IMR-90 (cell line): ENCODE data around the gene ADORA2A. TPM values are rescaled to one million over a fixed set of nuclear protein-coding genes. Genes with fewer than 3 reads are reported as not detected.

ENCODE experiments used
- ATAC-seq: fragments of 200-7000 bp; cut with Tn5 transposase; 2 replicates; pipeline ENCODE4 v1.9.1; 2020; ENCODE audit warnings: low read depth, mild to moderate bottlenecking, moderate library complexity
- BruUV-seq: library from RNA; stranded (reverse); fragments of 400-500 nt; replicated peaks from 2 replicates; lab custom pipeline; 2021; lab: Mats Ljungman, UMichigan
- CTCF ChIA-PET: fragments of 300-600 bp; formaldehyde crosslinking; extraction: SDS; loops from one replicate; lab custom pipeline; 2021; ENCODE audit warnings: antibody characterized with exemption; lab: Yijun Ruan, JAX
- POLR2A ChIA-PET: fragments of 300-600 bp; sonication (Branson Sonifier 250); formaldehyde crosslinking; loops from one replicate; lab custom pipeline; 2022; ENCODE audit warnings: antibody characterized with exemption; ENCODE audit not compliant: unreplicated experiment; lab: Charles Lee
- DNase-seq: peaks from one replicate; pipeline ENCODE4 v3.0.0; 2013
- H2AFZ ChIP-seq: replicated peaks from 2 replicates; pipeline ENCODE3; 2013; ENCODE audit warnings: low read length, mild to moderate bottlenecking; ENCODE audit not compliant: poor library complexity
- H2AK5ac ChIP-seq: 2 replicates; pipeline ENCODE4 v1.6.1; 2013; ENCODE audit warnings: low read depth, low read length, inconsistent platforms
- H2AK9ac ChIP-seq: replicated peaks from 2 replicates; pipeline ENCODE3; 2013; ENCODE audit warnings: mild to moderate bottlenecking, low read depth, low read length, moderate library complexity; ENCODE audit not compliant: poor library complexity
- H2BK120ac ChIP-seq: 2 replicates; pipeline ENCODE4 v1.6.1; 2013; ENCODE audit warnings: low read depth, low read length, inconsistent platforms
- H2BK15ac ChIP-seq: 3 replicates; pipeline ENCODE4 v1.6.1; 2013; ENCODE audit warnings: low read depth, low read length, inconsistent platforms
- H2BK20ac ChIP-seq: 2 replicates; pipeline ENCODE4 v1.6.1; 2013; ENCODE audit warnings: low read depth, mild to moderate bottlenecking, inconsistent platforms, low read length, moderate library complexity
- H2BK5ac ChIP-seq: 2 replicates; pipeline ENCODE4 v1.6.1; 2013; ENCODE audit warnings: mild to moderate bottlenecking, low read depth, low read length, inconsistent platforms; ENCODE audit not compliant: poor library complexity, severe bottlenecking
- H3K14ac ChIP-seq: replicated peaks from 2 replicates; pipeline ENCODE4 v1.6.1; 2013; ENCODE audit warnings: low read depth, low read length, inconsistent platforms
- H3K18ac ChIP-seq: 2 replicates; pipeline ENCODE4 v1.6.1; 2013; ENCODE audit warnings: low read depth, low read length, control low read depth
- H3K23ac ChIP-seq: 2 replicates; pipeline ENCODE4 v1.6.1; 2013; ENCODE audit warnings: low read depth, low read length, inconsistent platforms
- H3K27ac ChIP-seq: 2 replicates; pipeline ENCODE4 v1.5.1; 2013; ENCODE audit warnings: mild to moderate bottlenecking, control low read depth, low read length; ENCODE audit not compliant: insufficient read depth
- H3K27me3 ChIP-seq: 2 replicates; pipeline ENCODE4 v1.6.1; 2013; ENCODE audit warnings: low read length; ENCODE audit not compliant: control insufficient read depth, insufficient read depth
- H3K36me3 ChIP-seq: 2 replicates; pipeline ENCODE4 v1.6.1; 2013; ENCODE audit warnings: low read length, mixed read lengths; ENCODE audit not compliant: control insufficient read depth, insufficient read depth
- H3K4ac ChIP-seq: 2 replicates; pipeline ENCODE4 v1.6.1; 2013; ENCODE audit warnings: low read depth, low read length, inconsistent platforms
- H3K4me1 ChIP-seq: 2 replicates; pipeline ENCODE4 v1.6.1; 2013; ENCODE audit warnings: low read length, mixed read lengths; ENCODE audit not compliant: control insufficient read depth, insufficient read depth
- H3K4me2 ChIP-seq: 2 replicates; pipeline ENCODE4 v1.6.1; 2013; ENCODE audit warnings: low read depth, mild to moderate bottlenecking, control low read depth, low read length, moderate library complexity
- H3K4me3 ChIP-seq: 2 replicates; pipeline ENCODE4 v1.5.1; 2013; ENCODE audit warnings: low read depth, mild to moderate bottlenecking, control low read depth, low read length, moderate library complexity; ENCODE audit not compliant: insufficient read depth
- H3K56ac ChIP-seq: 2 replicates; pipeline ENCODE4 v1.6.1; 2013; ENCODE audit warnings: low read length, inconsistent platforms; ENCODE audit not compliant: insufficient read depth; ENCODE audit errors: extremely low read depth
- H3K79me1 ChIP-seq, 2 experiments: 2 replicates each; pipeline ENCODE4 v1.6.1; 2013; ENCODE audit warnings: low read length in 2 of 2, inconsistent platforms in 1 of 2, low read depth in 1 of 2
- H3K9ac ChIP-seq: 2 replicates; pipeline ENCODE4 v1.6.1; 2013; ENCODE audit warnings: low read depth, low read length, control low read depth
- H3K9me1 ChIP-seq: 2 replicates; pipeline ENCODE4 v1.6.1; 2013; ENCODE audit warnings: low read length, inconsistent platforms; ENCODE audit not compliant: insufficient read depth
- H3K9me3 ChIP-seq: 2 replicates; pipeline ENCODE4 v1.6.1; 2013; ENCODE audit warnings: low read length; ENCODE audit not compliant: control insufficient read depth, insufficient read depth
- H4K20me1 ChIP-seq: 2 replicates; pipeline ENCODE4 v1.6.1; 2013; ENCODE audit warnings: low read length, inconsistent platforms; ENCODE audit not compliant: insufficient read depth
- H4K5ac ChIP-seq: 2 replicates; pipeline ENCODE4 v1.6.1; 2013; ENCODE audit warnings: mild to moderate bottlenecking, low read depth, low read length, control low read depth
- H4K8ac ChIP-seq, 2 experiments: 2 replicates each; pipeline ENCODE4 v1.6.1; 2013; ENCODE audit warnings: low read depth in 2 of 2, low read length in 2 of 2, control low read depth in 1 of 2, inconsistent platforms in 1 of 2
- H4K91ac ChIP-seq: 2 replicates; pipeline ENCODE4 v1.6.1; 2013; ENCODE audit warnings: low read depth, low read length, inconsistent platforms; ENCODE audit not compliant: insufficient read depth
- BHLHE40 ChIP-seq: fragments of 150-350 bp; IDR thresholded peaks from 2 replicates; pipeline ENCODE4 v1.6.1; 2016; ENCODE audit warnings: mild to moderate bottlenecking, low read depth, low read length
- CEBPB ChIP-seq: IDR thresholded peaks from 2 replicates; pipeline ENCODE4 v1.6.1; 2012; ENCODE audit warnings: low read depth, low read length, improper control_type of control experiment
- CHD1 ChIP-seq: IDR thresholded peaks from 2 replicates; pipeline ENCODE4 v1.6.1; 2012; ENCODE audit warnings: low read depth, low read length, improper control_type of control experiment
- ELK1 ChIP-seq: fragments of 150-350 bp; IDR thresholded peaks from 2 replicates; pipeline ENCODE4 v1.6.1; 2016; ENCODE audit warnings: low read depth, mild to moderate bottlenecking, low read length, moderate library complexity, borderline replicate concordance
- FOS ChIP-seq: fragments of 150-350 bp; IDR thresholded peaks from 2 replicates; pipeline ENCODE4 v1.6.1; 2016; ENCODE audit warnings: low read depth, low read length
- NFE2L2 ChIP-seq: fragments of 150-350 bp; IDR thresholded peaks from 2 replicates; pipeline ENCODE4 v1.6.1; 2016; ENCODE audit warnings: low read depth, mild to moderate bottlenecking, low read length
- POLR2A ChIP-seq: IDR thresholded peaks from 2 replicates; pipeline ENCODE4 v1.6.1; 2012; ENCODE audit warnings: mild to moderate bottlenecking, low read depth, low read length
- RAD21 ChIP-seq: IDR thresholded peaks from 2 replicates; pipeline ENCODE4 v1.6.1; 2012; ENCODE audit warnings: low read length, improper control_type of control experiment
- SMC3 ChIP-seq: fragments of 150-350 bp; IDR thresholded peaks from 2 replicates; pipeline ENCODE4 v1.6.1; 2016; ENCODE audit warnings: low read depth, mild to moderate bottlenecking, antibody characterized with exemption, low read length, moderate library complexity
- WGBS, 2 experiments: methylation state at CpG; one replicate each; pipeline versions ENCODE4 v1.1.5 to v1.1.7; 2013; ENCODE audit warnings: missing lambda C conversion rate in 2 of 2; ENCODE audit not compliant: insufficient read length in 1 of 2; ENCODE audit errors: extremely low coverage in 2 of 2; 5-methylcytosine and 5-hydroxymethylcytosine counted together
- dilution Hi-C: fragments of 300-500 bp; cut with HindIII; formaldehyde crosslinking; loops from one replicate; pipeline ENCODE4 v1.14.3; 2018; ENCODE audit warnings: low sequenced_read_pairs; ENCODE audit not compliant: unreplicated experiment
- in situ Hi-C: fragments of 300-500 bp; cut with MboI; formaldehyde crosslinking; loops from 3 replicates; pipeline ENCODE4 v1.14.3; 2019; ENCODE audit warnings: low sequenced_read_pairs, inconsistent platforms, mixed read lengths
- intact Hi-C: fragments of 100-400 bp; cut with micrococcal nuclease; formaldehyde crosslinking; loops from 2 replicates; pipeline ENCODE4 v1.10.0; 2022
- polyA plus RNA-seq, 3 experiments: library from polyadenylated mRNA; depleted of rRNA; stranded (reverse); fragments of >200 nt; gene quantifications; 2 replicates each; pipeline ENCODE4 v1.2.3, GENCODE V29; 2012; ENCODE audit warnings: low replicate concordance in 1 of 3
- total RNA-seq: library from RNA; depleted of rRNA; stranded (reverse); fragments of >200 nt; gene quantifications from 2 replicates; pipeline ENCODE4 v1.2.3, GENCODE V29; 2012

The ADORA2A gene
- total and polyA plus RNA-seq, 2 of the 4 experiments (the other 2 are of a cell fraction): 0.36 to 1.1 TPM

DNA sequence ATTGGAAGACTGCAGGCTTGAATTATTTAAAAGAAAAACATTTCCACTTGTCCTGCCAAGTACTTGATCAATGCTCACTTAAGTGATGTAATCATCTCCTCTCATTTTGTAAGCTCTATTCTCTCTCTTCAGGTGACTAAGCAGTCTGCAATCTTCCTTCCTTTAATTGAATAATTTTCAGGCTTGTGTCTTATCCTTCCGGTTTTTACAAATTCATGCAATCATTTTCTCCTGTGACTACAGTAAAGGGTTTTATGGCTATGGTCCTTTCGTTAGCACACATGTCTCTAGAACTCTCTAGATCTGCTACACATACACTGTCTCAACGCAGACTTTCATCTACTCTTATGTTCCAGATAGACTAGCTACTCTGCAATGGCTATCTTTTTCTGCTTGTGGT lies 55.2 kb downstream of the ADORA2A start:
- no peaks in the 10 kb centered on the region for H3K79me1 ChIP-seq
- in situ Hi-C loops (no loop called here), dilution Hi-C loops (no loop called here), intact Hi-C loops (no loop called here)
- peaks cover 2% of the 10 kb centered on the region; the same call in 1 of the 2 replicates for H3K4me1 ChIP-seq
- TF ChIP-seq SMC3 (no peak), CHD1 (no peak), BHLHE40 (no peak), ELK1 (no peak), POLR2A (no peak), NFE2L2 (peak; percentile 8; the same call in 1 of the 2 replicates), CEBPB (peak; percentile 91), FOS (peak; percentile 72; the same call in 1 of the 2 replicates), RAD21 (no peak)
- no peak overlapping the region for H3K4me3 ChIP-seq
- no peak overlapping the region for H2AK5ac ChIP-seq
- peaks cover 9% of the 10 kb centered on the region for H3K9me1 ChIP-seq
- H2BK5ac ChIP-seq: no peak overlapping the region
- no peak overlapping the region for H2BK15ac ChIP-seq
- no peaks in the 10 kb centered on the region for H4K20me1 ChIP-seq
- POLR2A ChIA-PET: no interaction called here
- no peak overlapping the region for H2AK9ac ChIP-seq
- H3K27ac ChIP-seq: no peak overlapping the region
- H3K18ac ChIP-seq: peak overlapping the region; percentile 5; the same call in 1 of the 2 replicates
- no peak overlapping the region for H4K8ac ChIP-seq
- H2AFZ ChIP-seq: no peak overlapping the region
- H3K14ac ChIP-seq: no peak overlapping the region
- no peak overlapping the region for H3K9ac ChIP-seq
- no peak overlapping the region for H4K5ac ChIP-seq
- no peak overlapping the region for H3K56ac ChIP-seq
- H3K4ac ChIP-seq: no peak overlapping the region
- BruUV-seq: no TSS peak
- no peak overlapping the region for H2BK20ac ChIP-seq
- no peak overlapping the region for H4K91ac ChIP-seq
- ATAC-seq (peak; percentile 43), DNase-seq (peak; percentile 79)
- no peak overlapping the region for H2BK120ac ChIP-seq
- WGBS, 2 experiments: no CpG with 5 or more reads among the region's 3 CpGs
- CTCF ChIA-PET: no interaction called here
- no peaks in the 10 kb centered on the region for H3K27me3 ChIP-seq
- H3K4me2 ChIP-seq: no peak overlapping the region
- H3K23ac ChIP-seq: no peak overlapping the region
- no peaks in the 10 kb centered on the region for H3K9me3 ChIP-seq
- no peaks in the 10 kb centered on the region for H3K36me3 ChIP-seq
